Panc1 (cell line): ENCODE results near the gene IQSEC1. TPM values are rescaled to one million over a fixed set of nuclear protein-coding genes. Genes with fewer than 3 reads are reported as not detected.

Experiments used
- ATAC-seq: fragments of 200-7000 bp; cut with Tn5 transposase; 2 replicates; pipeline ENCODE4 v1.9.1; 2020; ENCODE audit warnings: mild to moderate bottlenecking, moderate library complexity
- BruUV-seq: library from RNA; stranded (reverse); fragments of 400-500 nt; replicated peaks from 2 replicates; lab custom pipeline; 2021; lab: Mats Ljungman, UMichigan
- CTCF ChIA-PET: fragments of 300-600 bp; sonication (Branson Sonifier 250); formaldehyde crosslinking; loops from one replicate; lab custom pipeline; 2022; ENCODE audit warnings: antibody characterized with exemption; lab: Charles Lee
- POLR2A ChIA-PET: fragments of 300-600 bp; sonication (Branson Sonifier 250); formaldehyde crosslinking; loops from one replicate; lab custom pipeline; 2022; ENCODE audit warnings: antibody characterized with exemption; lab: Charles Lee
- DNase-seq: peaks from one replicate; pipeline ENCODE4 v3.0.0-alpha.2; 2010; ENCODE audit warnings: low read depth, low spot score
- H3K27ac ChIP-seq: 2 replicates; pipeline ENCODE4 v1.5.1; 2011; ENCODE audit warnings: mild to moderate bottlenecking, low read length, inconsistent platforms
- H3K27me3 ChIP-seq: fragments of 200-500 bp; sonication (Bioruptor generic); 2 replicates; pipeline ENCODE4 v1.6.0; 2014; ENCODE audit warnings: low read length, inconsistent platforms; ENCODE audit not compliant: control insufficient read depth, insufficient read depth
- H3K36me3 ChIP-seq: fragments of 200-500 bp; sonication (Bioruptor generic); 2 replicates; pipeline ENCODE4 v1.5.1; 2014; ENCODE audit warnings: inconsistent platforms, mild to moderate bottlenecking, low read length, moderate library complexity; ENCODE audit not compliant: control insufficient read depth, insufficient read depth
- H3K4me1 ChIP-seq: 2 replicates; pipeline ENCODE4 v1.5.1; 2011; ENCODE audit warnings: inconsistent platforms, mild to moderate bottlenecking, low read length, moderate library complexity; ENCODE audit not compliant: control insufficient read depth, insufficient read depth
- H3K4me3 ChIP-seq, 2 experiments: 2 replicates each; pipeline ENCODE4 v1.5.1; 2011 to 2012; ENCODE audit warnings: low read depth in 2 of 2, low read length in 2 of 2, mild to moderate bottlenecking in 2 of 2, inconsistent platforms in 1 of 2, moderate library complexity in 1 of 2
- H3K9me3 ChIP-seq: fragments of 200-500 bp; sonication (Bioruptor generic); 2 replicates; pipeline ENCODE4 v1.5.1; 2014; ENCODE audit warnings: low read depth, mild to moderate bottlenecking, inconsistent platforms, low read length, moderate library complexity; ENCODE audit not compliant: control insufficient read depth, insufficient read depth
- CTCF ChIP-seq: fragments of 450-650 bp; IDR thresholded peaks from 2 replicates; pipeline ENCODE4 v1.5.1; 2017; ENCODE audit warnings: mild to moderate bottlenecking
- POLR2AphosphoS5 ChIP-seq: IDR thresholded peaks from 2 replicates; pipeline ENCODE4 v1.6.1; 2012; ENCODE audit warnings: mild to moderate bottlenecking, low read depth, low read length, moderate library complexity
- REST ChIP-seq, 2 experiments: IDR thresholded peaks; 2 replicates each; pipeline ENCODE4 v1.6.1; 2011 to 2012; ENCODE audit warnings: low read depth in 2 of 2, control low read depth in 1 of 2, low read length in 1 of 2, mild to moderate bottlenecking in 1 of 2, moderate library complexity in 1 of 2; ENCODE audit not compliant: insufficient read depth in 1 of 2
- SIN3A ChIP-seq: IDR thresholded peaks from 2 replicates; pipeline ENCODE4 v1.6.1; 2012; ENCODE audit warnings: low read depth, mild to moderate bottlenecking, low read length, moderate library complexity, borderline replicate concordance; ENCODE audit not compliant: insufficient read depth
- TCF7L2 ChIP-seq: IDR thresholded peaks from 2 replicates; pipeline ENCODE4 v1.6.1; 2011; ENCODE audit warnings: mild to moderate bottlenecking, low read depth, low read length, inconsistent platforms
- in situ Hi-C: cut with HindIII; loops from 2 replicates; pipeline ENCODE4 v1.10.0; 2016; ENCODE audit warnings: low sequenced_read_pairs, low pct_unique_long_range_greater_than_20kb
- intact Hi-C: fragments of 100-400 bp; cut with micrococcal nuclease; formaldehyde crosslinking; loops from one replicate; pipeline ENCODE4 v1.10.0; 2022; ENCODE audit not compliant: unreplicated experiment
- total RNA-seq: library from RNA; stranded (reverse); gene quantifications from one replicate; pipeline ENCODE4 v1.2.1, GENCODE V29; 2021; ENCODE audit not compliant: unreplicated experiment

Gene IQSEC1
- total RNA-seq, 1 experiment from 2014 or later: 28.4 TPM

GRCh38 chr3:12972781-12973702 is 100.2 kb downstream of the IQSEC1 start:
- no TSS peak for BruUV-seq
- in situ Hi-C loops: no loop called here
- H3K27ac ChIP-seq: no peak overlapping the region
- no peaks in the 10 kb centered on the region for H3K4me1 ChIP-seq
- CTCF ChIA-PET: no interaction called here
- ATAC-seq: no peak
- DNase-seq: no peak
- POLR2A ChIA-PET: no interaction called here
- no peaks in the 10 kb centered on the region for H3K36me3 ChIP-seq
- no peak overlapping the region for H3K4me3 ChIP-seq
- TF ChIP-seq CTCF (no peak), REST (IDR thresholded peaks at IDR 0.05; ENCODE audit: insufficient read depth in 1 of 2, low read depth in 2 of 2, low read length in 1 of 2) (no peak), TCF7L2 (no peak), POLR2AphosphoS5 (no peak), SIN3A (no peak)
- H3K9me3 ChIP-seq: no peaks in the 10 kb centered on the region
- intact Hi-C loops: no loop called here
- no peaks in the 10 kb centered on the region for H3K27me3 ChIP-seq

GRCh38 chr3:12972043-12972442 is 101.2 kb downstream of the IQSEC1 start:
- in situ Hi-C loops: no loop called here
- Histone ChIP-seq H3K9me3 (no peaks in the 10 kb centered on the region), H3K4me1 (no peaks in the 10 kb centered on the region), H3K4me3 (no peak overlapping the region), H3K27ac (no peak overlapping the region), H3K36me3 (no peaks in the 10 kb centered on the region), H3K27me3 (no peaks in the 10 kb centered on the region)
- POLR2A ChIA-PET: no interaction called here
- intact Hi-C loops: no loop called here
- DNase-seq: no peak
- BruUV-seq: no TSS peak
- CTCF ChIA-PET: no interaction called here
- no peak for ATAC-seq
- TF ChIP-seq SIN3A (no peak), REST (IDR thresholded peaks at IDR 0.05; ENCODE audit: insufficient read depth in 1 of 2, low read depth in 2 of 2, low read length in 1 of 2) (no peak), TCF7L2 (no peak), POLR2AphosphoS5 (no peak), CTCF (no peak)
